Measurements from ENCODE around the gene PANX1. TPM values are rescaled to one million over a fixed set of nuclear protein-coding genes. Genes with fewer than 3 reads are reported as not detected.

The PANX1 gene
- total and polyA plus RNA-seq, 8 donors: 2.2 to 10.4 (median 5.1) TPM

GRCh38 chr11:94091091-94091490, 37.5 kb upstream of the PANX1 start:
- TF ChIP-seq, protein P1, sequence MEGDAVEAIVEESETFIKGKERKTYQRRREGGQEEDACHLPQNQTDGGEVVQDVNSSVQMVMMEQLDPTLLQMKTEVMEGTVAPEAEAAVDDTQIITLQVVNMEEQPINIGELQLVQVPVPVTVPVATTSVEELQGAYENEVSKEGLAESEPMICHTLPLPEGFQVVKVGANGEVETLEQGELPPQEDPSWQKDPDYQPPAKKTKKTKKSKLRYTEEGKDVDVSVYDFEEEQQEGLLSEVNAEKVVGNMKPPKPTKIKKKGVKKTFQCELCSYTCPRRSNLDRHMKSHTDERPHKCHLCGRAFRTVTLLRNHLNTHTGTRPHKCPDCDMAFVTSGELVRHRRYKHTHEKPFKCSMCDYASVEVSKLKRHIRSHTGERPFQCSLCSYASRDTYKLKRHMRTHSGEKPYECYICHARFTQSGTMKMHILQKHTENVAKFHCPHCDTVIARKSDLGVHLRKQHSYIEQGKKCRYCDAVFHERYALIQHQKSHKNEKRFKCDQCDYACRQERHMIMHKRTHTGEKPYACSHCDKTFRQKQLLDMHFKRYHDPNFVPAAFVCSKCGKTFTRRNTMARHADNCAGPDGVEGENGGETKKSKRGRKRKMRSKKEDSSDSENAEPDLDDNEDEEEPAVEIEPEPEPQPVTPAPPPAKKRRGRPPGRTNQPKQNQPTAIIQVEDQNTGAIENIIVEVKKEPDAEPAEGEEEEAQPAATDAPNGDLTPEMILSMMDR (IDR thresholded peaks at IDR 0.05): no peak

GRCh38 chr11:94100253-94100652, 28.4 kb upstream of the PANX1 start:
- TF ChIP-seq, protein P1 (IDR thresholded peaks at IDR 0.05): no peak
- no peaks in the 10 kb centered on the region for H3K27me3 ChIP-seq
- no peak for FAIRE-seq

More at GRCh38 chr11:94091091-94091490, 37.5 kb upstream of the PANX1 start:
- H3K4me3 ChIP-seq: no peak overlapping the region
- H3K27me3 ChIP-seq: no peaks in the 10 kb centered on the region
- H3K27ac ChIP-seq: no peak overlapping the region
- no peak for DNase-seq
- intact Hi-C loops (cut with DNase I): no loop called here
- H3K4me1 ChIP-seq: no peaks in the 10 kb centered on the region
- H3K36me3 ChIP-seq: no peaks in the 10 kb centered on the region
- no peak for FAIRE-seq
- no peaks in the 10 kb centered on the region for H3K9me3 ChIP-seq
- ATAC-seq: no peak
- 67 to 77% methylated on average over 1 of the region's 1 CpG for WGBS, 2 donors

GRCh38 chr11:94103471-94103870, 25.2 kb upstream of the PANX1 start:
- no peaks in the 10 kb centered on the region for H3K36me3 ChIP-seq
- H3K4me3 ChIP-seq: no peak overlapping the region
- intact Hi-C loops (cut with DNase I): no loop called here
- no peak overlapping the region for H3K27ac ChIP-seq
- H3K4me1 ChIP-seq: no peaks in the 10 kb centered on the region
- DNase-seq (no peak), FAIRE-seq (no peak), ATAC-seq (no peak)
- H3K27me3 ChIP-seq: no peaks in the 10 kb centered on the region
- H3K9me3 ChIP-seq: no peaks in the 10 kb centered on the region
- WGBS, 2 donors: 33 to 34% methylated on average over 1 of the region's 1 CpG
- TF ChIP-seq, protein P1 (IDR thresholded peaks at IDR 0.05): no peak

More at GRCh38 chr11:94100253-94100652, 28.4 kb upstream of the PANX1 start:
- H3K36me3 ChIP-seq: no peaks in the 10 kb centered on the region
- intact Hi-C loops (cut with DNase I): no loop called here
- no peak for ATAC-seq
- no peak overlapping the region for H3K4me3 ChIP-seq
- DNase-seq: no peak
- no peaks in the 10 kb centered on the region for H3K4me1 ChIP-seq
- H3K27ac ChIP-seq: no peak overlapping the region
- no peaks in the 10 kb centered on the region for H3K9me3 ChIP-seq

DNA sequence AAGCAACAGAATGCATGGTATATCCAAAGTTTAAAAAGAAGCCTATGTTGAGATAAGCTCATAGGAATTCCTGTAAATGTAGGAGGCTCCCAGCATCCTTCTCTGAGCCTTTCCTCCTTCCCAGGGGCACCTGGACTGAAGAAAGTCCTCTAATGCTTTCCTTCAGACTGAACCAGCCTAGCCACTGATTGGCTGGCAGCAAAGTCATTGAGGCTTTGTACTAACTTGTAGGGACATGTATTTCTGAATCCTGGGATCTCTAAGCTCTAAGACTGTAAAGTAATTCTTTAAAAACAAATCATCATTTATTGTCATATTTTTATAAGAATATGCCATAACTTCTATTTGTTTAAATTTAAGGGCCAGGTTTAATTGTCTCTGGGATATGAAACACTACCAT, 23.9 kb upstream of the PANX1 start:
- H3K9me3 ChIP-seq: no peaks in the 10 kb centered on the region
- no peak for FAIRE-seq
- H3K27me3 ChIP-seq: no peaks in the 10 kb centered on the region
- H3K36me3 ChIP-seq: no peaks in the 10 kb centered on the region
- no peak overlapping the region for H3K4me3 ChIP-seq
- no peak overlapping the region for H3K27ac ChIP-seq
- TF ChIP-seq, protein P1 (IDR thresholded peaks at IDR 0.05): no peak
- no peak for ATAC-seq
- DNase-seq: no peak
- no peaks in the 10 kb centered on the region for H3K4me1 ChIP-seq
- intact Hi-C loops (cut with DNase I): no loop called here

DNA sequence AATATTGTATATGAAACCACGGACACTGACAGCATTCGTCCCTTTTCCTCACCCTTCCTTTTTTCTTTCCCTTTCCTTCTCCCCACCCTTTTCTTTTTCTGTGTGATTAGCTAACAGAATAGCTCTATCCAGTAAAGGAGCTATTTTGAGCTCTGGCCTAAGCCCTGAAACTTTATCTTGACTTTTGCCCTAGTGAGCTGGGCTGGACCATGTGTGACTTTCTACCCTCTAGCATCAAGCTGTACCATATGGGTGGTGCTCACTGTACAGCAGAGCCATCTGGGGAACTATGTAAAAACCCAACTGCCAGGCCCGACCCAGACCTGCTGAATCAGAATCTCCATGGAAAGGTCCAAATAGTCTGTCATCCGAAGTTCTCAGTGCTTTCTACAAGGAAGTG, 21.9 kb upstream of the PANX1 start:
- Histone ChIP-seq H3K36me3 (no peaks in the 10 kb centered on the region), H3K9me3 (no peaks in the 10 kb centered on the region), H3K27me3 (no peaks in the 10 kb centered on the region), H3K4me1 (no peaks in the 10 kb centered on the region), H3K27ac (no peak overlapping the region), H3K4me3 (no peak overlapping the region)
- TF ChIP-seq, protein P1 (IDR thresholded peaks at IDR 0.05): no peak
- 92 to 97% methylated on average over 4 of the region's 4 CpGs for WGBS, 2 donors
- DNase-seq: no peak
- intact Hi-C loops (cut with DNase I): no loop called here
- no peak for ATAC-seq
- no peak for FAIRE-seq
